ENCODE measurements around the gene UNKL.

DNA sequence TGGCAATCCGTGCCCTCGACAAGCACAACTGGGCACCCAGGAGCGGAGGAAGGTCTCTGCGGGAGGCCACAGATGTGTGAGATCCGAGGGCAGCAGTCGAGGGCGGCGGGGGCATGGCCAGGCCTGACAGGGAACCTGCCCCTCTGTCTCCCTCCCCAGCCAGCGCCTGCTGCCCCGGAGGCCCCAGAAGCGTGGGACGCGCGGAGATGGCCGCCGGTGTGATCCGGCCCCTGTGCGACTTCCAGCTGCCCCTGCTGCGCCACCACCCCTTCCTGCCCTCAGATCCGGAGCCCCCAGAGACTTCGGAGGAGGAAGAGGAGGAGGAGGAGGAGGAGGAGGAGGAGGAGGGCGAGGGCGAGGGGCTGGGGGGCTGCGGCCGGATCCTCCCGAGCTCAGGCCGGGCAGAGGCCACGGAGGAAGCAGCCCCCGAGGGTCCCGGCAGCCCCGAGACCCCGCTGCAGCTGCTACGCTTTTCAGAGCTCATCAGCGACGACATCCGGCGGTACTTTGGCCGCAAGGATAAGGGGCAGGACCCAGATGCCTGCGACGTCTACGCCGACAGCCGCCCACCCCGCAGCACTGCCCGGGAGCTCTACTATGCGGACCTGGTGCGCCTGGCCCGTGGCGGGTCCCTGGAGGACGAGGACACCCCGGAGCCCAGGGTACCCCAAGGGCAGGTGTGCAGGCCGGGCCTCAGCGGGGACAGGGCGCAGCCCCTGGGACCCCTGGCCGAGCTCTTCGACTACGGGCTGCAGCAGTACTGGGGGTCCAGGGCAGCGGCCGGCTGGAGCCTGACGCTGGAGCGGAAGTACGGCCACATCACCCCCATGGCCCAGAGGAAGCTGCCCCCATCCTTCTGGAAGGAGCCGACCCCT is 18.1 kb upstream of the UNKL start:
- TF ChIP-seq, protein P1, sequence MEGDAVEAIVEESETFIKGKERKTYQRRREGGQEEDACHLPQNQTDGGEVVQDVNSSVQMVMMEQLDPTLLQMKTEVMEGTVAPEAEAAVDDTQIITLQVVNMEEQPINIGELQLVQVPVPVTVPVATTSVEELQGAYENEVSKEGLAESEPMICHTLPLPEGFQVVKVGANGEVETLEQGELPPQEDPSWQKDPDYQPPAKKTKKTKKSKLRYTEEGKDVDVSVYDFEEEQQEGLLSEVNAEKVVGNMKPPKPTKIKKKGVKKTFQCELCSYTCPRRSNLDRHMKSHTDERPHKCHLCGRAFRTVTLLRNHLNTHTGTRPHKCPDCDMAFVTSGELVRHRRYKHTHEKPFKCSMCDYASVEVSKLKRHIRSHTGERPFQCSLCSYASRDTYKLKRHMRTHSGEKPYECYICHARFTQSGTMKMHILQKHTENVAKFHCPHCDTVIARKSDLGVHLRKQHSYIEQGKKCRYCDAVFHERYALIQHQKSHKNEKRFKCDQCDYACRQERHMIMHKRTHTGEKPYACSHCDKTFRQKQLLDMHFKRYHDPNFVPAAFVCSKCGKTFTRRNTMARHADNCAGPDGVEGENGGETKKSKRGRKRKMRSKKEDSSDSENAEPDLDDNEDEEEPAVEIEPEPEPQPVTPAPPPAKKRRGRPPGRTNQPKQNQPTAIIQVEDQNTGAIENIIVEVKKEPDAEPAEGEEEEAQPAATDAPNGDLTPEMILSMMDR (IDR thresholded peaks at IDR 0.05; ENCODE audit: low read depth, low read length): no peak
- TF ChIP-seq, protein P2, sequence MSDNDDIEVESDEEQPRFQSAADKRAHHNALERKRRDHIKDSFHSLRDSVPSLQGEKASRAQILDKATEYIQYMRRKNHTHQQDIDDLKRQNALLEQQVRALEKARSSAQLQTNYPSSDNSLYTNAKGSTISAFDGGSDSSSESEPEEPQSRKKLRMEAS (IDR thresholded peaks at IDR 0.05; ENCODE audit: low read depth, low read length): no peak
- TF ChIP-seq POLR2A (IDR thresholded peaks at IDR 0.05; ENCODE audit: extremely low read depth, insufficient read length) (no peak), MYC (IDR thresholded peaks at IDR 0.05; ENCODE audit: low read depth, low read length) (no peak)

All from NB4 (cell line).